HG03457 (cell line): ENCODE data around the gene PPP1R7.

ENCODE experiments used
- ATAC-seq: cut with Tn5 transposase; IDR thresholded peaks from one replicate; pipeline ENCODE4 v1.9.1; 2021; ENCODE audit warnings: moderate number of reproducible peaks; ENCODE audit not compliant: unreplicated experiment

PPP1R7 gene

DNA sequence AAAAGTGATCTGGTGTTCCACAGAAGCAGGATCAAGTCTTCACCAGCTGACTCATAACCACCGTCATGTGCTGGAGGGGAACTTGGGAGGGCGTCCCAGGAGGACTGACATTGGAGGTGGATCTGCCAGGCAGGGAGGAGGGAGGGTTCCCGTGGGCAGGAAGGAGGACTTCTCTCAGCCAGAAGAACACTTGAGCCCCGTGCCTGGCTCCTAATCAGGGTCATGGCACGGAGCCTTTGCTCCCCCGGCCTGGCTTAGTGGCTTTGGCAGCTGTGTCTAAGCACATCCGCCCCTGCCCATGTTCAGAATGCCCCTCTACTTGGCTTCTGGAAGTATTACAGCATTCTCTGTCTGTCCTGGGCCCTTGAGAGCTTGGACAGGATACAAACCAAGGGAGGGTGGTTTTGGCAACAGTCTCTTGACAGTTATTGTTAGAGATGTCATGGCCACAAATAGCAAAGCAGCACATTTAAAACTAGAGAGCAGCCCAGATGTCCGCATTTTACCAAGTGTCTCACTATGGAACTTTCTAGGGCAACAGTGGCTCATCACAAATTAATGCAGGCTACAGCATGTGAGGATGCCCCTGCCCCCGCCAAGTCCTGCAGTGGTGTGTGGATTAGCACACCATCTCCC lies 11.5 kb downstream of the PPP1R7 start:
- ATAC-seq, result no peak

DNA sequence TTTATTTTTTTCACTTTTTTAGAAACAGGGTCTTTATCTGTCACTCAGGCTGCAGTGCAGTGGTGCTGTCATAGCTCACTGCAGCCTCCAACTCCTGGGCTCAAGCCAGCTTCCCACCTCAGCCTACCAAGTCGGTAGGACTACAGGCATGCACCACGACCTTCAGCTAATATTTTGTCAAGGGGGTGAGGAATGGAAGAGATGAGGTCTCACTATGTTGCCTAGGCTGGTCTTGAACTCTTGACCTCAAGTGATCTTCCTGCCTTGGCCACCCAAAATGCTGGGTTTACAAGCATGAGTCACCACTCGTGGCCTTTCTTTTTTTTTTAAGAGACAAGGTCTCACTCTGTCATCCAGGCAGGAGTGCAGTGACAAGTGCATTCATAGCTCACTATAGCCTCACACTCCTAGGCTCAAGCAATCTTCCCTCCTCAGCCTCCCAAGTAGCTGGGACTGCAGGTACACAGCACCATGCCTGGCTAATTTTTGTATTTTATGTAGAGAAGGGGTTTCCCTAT lies 13.4 kb downstream of the PPP1R7 start:
- no peak for ATAC-seq

DNA sequence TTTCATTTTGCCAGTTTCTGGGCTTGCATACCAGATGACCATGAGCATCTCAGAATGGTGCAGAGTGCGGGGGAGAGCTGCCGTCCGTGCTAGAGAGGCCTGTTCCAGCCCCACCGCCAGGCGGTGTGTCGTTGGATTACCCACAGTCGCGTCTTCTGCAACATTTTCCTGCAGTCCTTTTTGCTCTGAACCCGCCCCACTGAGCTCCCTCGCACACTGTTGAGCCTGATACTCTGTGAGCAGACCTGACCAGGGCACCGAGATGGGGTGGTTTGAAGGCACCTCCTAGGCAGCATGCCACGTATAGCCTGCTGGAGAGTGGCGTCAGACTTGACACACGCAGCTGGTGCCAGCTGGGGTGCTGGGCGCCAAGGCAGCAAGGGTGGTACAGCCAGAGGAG lies 18.1 kb downstream of the PPP1R7 start:
- ATAC-seq, result no peak

DNA sequence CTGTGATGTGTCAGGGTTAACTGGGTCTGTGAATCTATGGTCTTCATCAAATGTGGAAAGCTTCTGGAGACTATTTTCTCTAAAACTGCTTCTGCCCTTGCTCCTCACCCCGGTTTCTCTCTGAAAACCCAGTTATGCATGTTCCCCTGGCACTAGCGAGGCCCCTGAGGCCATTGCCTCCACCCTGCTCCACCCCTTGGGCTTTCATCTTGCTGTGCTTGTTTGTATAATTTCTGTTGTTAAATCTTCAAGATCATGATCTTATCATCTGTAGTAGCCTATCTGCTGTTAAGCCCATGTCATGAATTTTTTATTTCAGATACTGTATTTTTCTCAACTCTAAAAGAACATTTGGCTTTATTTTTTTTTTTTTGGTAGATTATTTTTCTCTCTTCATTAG lies 23.3 kb downstream of the PPP1R7 start:
- no peak for ATAC-seq

DNA sequence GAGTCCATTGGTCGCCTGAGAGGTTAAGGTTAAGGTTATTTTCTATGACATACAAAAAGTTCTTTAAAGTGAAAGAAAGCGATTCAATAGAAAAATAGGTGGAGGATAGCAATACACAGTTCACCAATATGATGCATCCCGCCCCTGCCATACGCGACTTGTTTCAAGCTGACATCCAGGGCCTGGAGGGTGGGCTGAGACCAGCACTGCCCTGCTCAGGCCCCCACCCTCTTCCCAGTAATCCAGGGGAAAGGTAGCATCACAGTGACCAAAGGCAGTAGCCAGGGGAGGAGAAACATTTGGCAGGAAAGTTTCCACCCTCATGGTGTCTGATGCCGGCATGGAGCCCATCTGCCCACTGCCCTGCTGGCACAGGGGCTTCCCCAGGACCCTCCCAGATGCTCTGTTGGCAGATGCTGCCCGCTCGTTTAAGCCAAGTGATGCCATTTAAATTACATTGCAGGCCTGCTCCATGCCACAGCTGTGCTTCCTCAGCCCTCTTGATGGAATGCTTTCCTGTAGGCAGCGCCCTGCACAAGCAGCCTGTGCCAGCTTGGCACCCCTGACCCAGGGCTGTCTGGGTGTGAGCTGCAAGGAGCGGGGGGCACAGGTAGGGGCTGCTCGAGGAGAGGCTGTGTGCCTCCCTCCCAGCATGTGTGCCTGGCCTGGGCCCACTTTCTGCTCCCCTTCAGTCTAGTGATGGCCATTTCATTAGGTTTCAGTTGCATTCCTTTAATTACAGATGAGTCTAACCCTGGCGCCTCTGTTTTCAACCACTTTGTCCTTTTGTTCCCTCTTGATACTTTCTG lies 27.5 kb downstream of the PPP1R7 start:
- no peak for ATAC-seq

DNA sequence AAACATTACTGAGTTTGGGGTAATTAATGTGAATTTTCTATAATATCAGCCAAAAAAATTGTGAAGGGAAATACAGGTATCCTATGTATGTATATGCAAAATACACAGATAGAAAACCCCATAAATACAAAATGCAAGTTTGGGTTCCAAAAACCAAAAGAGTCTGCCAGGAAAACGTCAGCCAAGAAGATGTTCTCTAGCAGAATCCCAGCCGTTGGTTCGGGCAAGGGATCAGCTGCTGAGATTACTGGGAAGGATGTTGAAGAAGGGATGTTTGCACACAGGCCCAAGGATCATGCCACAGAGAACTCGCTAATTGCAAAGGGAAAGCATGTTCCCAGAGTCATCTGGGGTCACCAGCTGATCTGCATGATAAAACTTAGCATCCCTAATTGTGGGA lies 28.7 kb downstream of the PPP1R7 start:
- no peak for ATAC-seq

DNA sequence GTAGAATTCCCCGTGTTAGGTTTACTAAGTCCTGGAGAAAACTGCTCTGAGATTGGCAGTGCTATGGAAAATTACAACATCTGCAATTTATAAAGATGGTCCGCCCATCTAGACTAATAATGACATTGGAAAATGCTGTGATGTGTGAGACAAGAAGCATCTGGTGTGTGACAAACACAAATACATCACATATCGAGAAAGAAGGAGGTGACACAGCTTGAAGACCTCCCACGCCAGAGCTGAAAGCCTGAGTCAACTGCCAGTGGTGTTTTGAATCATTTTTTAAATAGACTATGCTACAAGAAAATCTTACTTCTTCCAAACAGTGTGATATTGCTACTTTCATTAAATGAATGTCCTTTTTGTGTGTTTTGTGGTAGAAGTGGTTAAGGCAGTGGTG lies 29.6 kb downstream of the PPP1R7 start:
- no peak for ATAC-seq

DNA sequence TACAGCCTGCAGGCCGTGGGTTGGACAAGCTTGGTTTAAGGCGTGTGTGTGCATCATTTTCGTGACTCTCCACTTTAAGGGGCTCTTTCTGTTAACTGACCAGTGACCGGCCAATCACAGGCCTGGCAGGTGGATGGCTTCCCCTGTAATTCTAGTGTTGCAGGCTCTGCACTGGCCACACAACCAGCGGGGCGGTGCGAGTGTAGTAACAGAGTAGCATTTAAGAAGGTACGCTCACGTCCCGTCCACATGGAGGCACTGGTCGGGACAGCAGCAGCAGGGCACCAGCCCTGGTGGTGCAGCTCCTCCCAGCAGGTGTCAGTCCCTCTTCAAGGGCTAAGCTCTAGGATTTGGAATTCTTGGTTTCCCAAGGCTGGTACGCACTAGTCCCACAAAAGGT lies 30.2 kb downstream of the PPP1R7 start:
- ATAC-seq, result no peak

DNA sequence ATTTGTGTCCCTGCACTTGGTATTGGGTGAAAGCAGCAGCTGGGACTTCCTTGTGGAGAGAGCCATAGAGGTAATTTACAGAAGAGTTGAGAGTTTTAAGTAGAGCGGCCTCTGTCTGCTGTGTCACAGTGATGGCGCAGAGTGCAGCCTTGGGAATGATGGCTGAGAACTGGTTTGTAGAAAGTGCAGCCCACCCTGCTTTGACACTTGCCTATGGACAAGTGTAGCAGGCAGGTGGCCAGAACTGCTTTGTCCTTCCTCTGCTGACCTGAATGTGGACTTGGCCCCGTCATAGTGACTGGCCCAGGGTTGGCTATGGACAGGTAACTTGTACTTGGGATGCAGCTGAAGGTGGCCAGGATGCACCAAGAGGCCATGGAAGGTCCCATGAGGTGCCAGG lies 31.9 kb downstream of the PPP1R7 start:
- ATAC-seq, result no peak

DNA sequence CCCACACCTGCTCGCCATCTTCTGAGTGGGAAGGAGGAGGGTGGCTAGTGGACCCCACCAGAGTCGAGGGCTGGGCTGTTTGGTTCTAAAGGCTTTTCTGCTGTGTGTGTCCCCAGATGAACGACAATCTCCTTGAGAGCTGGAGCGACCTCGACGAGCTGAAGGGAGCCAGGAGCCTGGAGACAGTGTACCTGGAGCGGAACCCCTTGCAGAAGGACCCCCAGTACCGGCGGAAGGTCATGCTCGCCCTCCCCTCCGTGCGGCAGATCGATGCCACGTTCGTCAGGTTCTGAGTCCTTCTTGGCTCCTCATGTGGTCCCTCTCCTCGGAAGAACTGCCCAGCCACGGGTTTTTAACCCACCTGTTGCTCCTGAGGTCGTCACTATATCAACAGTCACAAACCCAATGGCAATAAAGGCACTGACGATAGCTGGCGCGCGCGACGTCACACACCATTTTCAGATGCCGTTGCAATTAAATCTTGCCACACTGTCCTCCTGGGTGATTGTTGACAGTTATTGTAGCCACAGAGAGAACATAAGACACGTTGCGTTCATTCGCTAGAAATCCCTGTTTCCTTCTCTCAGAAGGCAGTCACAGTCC lies 32.4 kb downstream of the PPP1R7 start:
- ATAC-seq, result no peak

DNA sequence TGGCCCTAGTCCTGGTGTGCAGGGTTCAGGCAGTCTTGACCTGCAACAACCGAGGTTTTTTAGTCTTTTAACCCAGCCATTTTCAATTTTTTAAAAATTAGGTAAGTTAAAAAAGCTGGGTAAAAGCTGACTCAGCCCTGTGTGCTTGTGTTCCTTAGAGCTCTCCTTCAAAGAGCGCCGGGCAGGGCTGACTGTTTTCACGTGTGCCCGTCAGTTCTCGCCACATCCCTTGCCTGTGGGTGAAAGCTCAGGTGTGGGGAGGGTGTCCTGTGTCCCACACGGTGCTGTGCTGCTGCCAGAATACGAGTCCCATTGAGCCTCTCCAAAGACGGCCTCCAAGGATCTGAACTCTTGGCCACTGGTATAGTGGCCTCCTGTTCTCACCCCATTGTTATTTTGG lies 33.0 kb downstream of the PPP1R7 start:
- ATAC-seq, result no peak

DNA sequence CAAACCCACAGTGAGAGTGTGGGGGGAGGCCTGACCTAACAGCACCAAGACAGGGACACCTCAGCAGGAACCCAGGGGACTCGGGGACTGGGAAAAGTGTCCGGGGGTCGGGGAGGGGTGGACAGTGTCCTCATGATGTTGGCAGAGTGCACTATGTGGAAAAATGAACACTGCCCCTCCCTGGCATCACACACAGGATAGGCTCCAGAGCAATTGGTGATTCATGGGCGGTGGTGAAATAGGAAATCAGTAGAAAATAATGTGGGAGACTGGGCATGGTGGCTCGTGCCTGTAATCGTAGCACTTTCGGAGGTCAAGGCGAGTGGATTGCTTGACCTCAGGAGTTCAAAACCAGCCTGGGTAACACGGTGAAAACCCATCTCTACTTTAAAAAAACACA lies 34.6 kb downstream of the PPP1R7 start:
- ATAC-seq, result no peak

DNA sequence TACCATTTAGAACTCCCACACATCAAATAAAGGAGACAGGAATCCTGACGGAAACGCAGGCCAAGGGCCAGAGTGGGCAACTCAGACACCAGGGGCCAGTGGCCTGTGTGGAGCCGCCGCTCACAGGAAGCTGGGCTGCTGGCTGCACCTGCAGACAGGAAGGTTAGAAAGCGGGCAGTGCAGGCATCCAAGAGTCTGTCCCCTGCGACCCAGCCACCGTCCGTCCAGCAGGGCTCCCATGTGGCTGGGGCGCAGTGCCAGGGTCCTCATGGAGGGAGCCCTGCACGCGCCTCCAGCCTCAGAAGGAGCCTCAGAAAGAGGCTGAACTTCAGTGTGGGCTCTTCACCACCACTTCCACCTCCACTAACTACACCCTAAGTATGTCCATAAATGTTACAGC lies 35.7 kb downstream of the PPP1R7 start:
- no peak for ATAC-seq

DNA sequence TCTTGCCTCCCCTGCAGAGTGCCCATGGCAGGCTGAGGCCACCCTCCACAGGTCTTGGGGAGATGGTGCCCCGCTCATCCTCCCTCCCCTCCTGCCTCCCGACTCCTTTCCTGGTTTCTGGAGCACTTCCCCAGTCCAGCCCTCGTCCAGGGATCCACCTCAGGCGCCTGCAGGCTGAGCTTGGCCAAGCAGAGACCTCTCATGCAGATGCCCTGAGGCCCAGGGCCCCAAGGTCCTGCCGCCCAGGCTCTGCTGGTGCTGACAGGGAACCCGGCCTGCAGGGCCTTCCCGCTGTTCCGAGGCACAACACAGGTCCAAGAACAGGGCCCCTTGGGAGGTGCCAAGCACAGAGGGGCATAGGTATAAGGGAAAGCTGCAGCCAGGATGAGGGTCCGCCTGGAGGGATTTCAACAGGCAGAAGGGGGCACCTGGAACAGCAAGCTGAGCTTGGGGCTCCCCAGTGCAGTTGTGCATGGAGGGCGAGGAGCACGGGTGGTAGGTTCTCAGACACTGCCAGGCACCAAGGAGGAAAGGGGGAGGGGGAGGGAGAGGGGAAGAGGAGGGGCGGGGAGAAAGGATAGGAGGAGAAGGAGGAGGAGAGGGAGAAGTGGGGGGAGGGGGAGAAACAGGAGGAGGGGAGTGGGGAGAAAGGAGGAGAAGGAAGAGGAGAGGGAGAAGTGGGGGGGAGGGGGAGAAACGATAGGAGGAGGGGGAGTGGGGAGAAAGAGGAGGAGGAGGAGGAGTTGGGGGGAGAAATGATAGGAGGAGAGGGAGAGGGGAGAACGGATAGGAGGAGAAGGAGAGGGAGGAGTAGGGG lies 37.0 kb downstream of the PPP1R7 start:
- ATAC-seq, result no peak

DNA sequence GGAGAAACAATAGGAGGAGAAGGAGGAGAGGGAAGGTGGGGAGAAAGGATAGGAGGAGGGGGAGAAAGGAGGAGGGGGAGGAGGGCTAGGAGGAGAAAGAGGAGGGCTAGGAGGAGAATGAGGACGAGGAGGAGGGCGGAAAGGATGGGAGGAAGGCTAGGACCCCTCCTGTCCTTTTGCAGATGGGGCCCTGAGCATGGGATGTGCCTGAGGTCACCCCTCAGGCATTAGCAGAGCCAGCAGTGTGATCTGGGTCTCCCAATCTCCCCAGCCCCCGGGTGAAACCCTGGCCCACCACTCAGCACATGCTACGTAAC lies 37.6 kb downstream of the PPP1R7 start:
- ATAC-seq, result no peak

DNA sequence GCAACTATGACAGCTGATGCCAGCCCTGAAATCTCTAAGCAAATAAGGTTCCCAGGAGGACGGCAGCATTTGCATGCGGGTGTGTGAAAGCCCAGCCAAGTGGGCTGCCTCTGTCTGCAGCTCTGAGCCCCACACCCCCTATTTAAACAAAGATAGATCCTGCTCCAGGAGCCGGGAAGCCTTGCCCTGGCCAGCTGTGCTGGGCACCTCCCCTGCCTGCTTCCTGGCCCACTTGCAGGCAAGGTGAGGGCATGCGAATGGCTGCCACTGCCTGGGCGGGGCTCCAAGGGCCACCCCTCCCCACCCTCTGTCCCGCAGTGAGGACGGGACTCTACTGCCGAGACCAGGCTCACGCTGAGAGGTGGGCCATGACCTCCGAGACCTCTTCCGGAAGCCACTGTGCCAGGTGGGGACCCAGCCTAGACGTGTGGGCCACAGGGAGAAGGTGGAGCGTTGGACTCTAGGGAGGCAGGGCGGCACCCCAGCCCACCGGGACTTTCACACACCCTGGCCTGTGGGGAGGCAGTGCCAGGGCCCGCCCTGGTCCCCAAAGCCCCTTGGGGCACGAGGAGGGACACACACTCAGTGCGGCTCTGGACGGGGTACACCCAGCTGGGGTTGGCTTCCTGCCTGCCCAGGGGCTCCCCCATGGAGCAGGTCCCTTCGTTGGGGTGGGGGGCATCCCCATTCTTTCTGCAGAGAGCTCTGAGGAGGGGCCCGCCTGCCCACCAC lies 38.3 kb downstream of the PPP1R7 start, which contains the start of gene ANO7:
ANO7 (plus strand) TSS at position 317 of the 732 bp plus-strand sequence. CDS start 1,387 bp downstream, outside the sequence.
- no peak for ATAC-seq

DNA sequence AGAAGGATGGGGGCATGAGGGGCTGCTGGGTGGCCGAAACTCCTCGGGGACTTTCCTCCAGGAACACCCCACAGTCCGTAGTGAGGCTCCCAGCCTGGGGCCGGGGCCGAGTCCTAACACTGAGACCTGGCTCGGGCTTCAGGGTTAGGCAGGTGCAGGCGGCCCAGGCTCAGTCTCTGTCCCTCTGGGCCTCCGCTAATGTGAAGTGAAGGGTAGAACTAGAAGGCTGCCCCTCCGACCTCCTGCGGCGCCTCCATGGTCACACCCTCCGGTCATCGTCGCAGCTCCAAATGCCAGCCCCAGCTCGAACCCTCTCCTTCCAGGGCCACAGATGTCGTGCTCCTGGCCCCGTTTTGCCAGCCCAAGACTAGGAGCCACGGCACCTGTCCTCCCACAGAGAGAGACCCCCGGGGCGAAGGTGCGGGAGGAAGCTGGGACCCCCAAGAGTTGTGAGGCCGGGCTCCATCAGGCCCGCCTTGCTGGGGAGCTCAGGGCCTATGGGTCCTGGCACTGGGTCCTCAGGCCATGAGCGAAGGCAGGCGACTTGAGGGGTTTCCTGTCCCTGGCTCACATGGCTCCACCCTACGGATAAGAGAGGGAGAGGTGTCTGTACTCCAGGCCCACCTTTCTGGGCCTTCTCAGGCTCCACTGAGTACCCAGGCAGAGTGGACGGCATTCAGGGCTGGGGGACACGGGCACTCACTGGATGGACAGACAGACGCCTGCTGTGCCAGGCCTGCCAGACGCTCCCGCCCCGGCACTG lies 39.0 kb downstream of the PPP1R7 start:
- ATAC-seq, result no peak

DNA sequence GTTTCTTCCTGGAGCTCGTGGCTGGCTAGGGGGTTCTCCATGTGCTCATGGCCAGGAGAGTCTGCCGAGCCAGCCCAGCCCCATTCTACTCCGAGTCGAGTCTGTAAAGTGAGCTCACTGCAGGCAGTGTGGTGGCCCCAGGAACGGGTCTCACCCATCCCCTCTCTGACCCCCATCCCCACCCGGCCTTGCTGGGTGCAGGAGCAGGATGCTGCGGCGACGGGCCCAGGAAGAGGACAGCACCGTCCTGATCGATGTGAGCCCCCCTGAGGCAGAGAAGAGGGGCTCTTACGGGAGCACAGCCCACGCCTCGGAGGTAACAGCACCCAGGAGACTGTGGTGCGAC lies 39.6 kb downstream of the PPP1R7 start:
- ATAC-seq, result no peak

DNA sequence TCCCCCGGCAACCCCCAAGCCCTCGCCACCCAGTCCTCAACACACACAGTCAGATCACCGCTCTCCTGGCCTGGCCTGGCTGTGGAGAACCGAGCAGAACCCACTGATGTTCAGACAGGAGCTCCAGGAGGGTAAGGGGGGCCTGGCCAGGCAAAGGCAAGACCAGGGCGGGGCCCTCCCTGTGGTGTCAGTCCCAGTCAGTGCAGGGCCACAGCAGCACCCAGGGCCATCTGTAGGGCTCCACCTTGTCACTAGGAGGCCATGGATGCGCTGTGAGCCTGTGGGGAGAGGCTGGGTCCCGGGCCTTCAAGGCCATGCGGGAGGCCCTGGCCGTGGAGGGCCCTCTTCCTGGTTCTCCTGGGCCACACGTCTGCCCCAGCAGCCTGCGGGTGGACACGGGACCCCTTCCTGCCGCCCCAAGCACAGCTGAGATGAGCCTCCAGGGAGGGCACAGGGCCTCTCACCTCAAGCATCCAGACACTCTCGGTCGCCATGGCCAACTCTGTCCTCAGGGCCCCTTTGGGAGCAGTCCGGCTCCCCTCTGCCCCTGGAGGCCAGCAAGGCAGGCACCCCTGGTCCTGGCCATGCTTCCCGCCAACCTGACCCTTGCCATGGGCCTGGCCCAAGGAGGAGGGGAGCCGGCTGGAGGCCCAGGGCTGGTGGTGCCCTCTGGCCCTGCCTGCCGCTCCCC lies 40.2 kb downstream of the PPP1R7 start:
- ATAC-seq, result no peak
